GM21515 (cell line): ENCODE data around the gene FBLN2.
"Not testable (repeated sequence)": the region's sequence is repeated elsewhere in the genome, so short reads cannot be mapped to it uniquely, and the experiment has no call there.

Experiments used
- ATAC-seq: cut with Tn5 transposase; IDR thresholded peaks from one replicate; pipeline ENCODE4 v1.9.1; 2021; ENCODE audit not compliant: unreplicated experiment

Gene FBLN2

DNA sequence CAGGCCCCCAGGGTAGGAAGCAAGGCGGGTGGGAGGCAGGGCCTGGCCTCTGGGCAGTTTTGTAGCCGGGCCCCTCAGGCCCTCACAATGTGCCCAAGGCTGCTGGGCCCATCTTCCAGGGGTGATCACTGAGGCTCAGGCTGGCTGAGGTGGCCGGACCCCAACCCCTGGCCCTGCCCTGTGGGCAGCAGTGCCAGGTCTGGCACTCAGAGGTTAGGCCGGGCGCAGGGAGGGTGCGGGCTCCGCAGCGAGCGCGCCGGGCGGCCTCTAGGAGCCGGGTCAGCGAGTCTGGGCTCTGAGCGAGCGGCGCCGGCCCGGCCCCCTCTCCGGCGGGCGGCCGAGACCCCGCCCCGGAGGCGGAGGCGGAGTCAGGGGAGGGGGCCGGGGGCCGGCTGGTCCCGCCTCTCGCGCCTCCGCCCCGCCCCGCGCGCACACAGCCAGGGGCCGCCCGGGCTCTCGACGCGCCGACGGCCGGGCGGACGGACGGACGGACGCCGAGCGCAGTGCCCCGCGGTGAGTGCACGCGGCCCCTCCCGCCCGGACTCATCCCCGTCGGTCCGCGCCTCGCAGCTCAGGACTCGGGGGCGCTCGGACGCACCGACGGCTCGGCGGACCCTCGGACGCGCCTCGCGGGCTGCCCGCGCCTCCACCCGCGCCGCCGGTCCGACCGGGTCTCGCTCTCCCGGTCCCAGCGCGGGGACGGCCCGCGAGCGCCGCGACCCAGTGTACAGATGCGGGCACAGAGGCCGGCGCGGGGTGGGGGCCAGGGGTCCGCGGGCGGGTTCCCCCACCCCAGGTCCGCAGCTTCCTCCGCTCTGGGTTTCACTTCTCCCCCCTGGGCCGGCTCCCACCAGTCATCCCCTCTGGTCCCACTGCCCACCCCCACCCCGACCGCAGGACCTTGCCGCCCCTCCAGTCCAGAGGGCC lies at the start of gene FBLN2:
Gene FBLN2 (plus strand): TSS at position 430 of the 927 bp plus-strand sequence. CDS start 21,231 bp downstream, outside the sequence.
- no peak for ATAC-seq

DNA sequence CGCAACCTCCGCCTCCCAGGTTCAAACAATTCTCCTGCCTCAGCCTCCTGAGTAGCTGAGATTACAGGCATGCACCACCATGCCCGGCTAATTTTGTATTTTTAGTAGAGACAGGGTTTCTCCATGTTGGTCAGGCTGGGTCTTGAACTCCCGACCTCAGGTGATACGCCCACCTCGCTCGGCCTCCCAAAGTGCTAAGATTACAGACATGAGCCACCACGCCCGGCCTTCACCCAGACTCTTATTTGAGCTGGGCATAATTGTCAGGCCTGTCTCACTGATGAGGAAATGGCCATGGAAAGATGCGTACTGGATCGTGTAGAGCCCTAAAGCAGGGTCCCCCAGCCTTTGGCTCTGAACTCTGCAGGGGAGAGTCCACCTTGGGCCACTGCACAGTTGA lies 49.7 kb upstream of the FBLN2 start:
- not testable (repeated sequence) for ATAC-seq

GRCh38 chr3:13500133-13500885 lies 48.6 kb upstream of the FBLN2 start:
- no peak for ATAC-seq

DNA sequence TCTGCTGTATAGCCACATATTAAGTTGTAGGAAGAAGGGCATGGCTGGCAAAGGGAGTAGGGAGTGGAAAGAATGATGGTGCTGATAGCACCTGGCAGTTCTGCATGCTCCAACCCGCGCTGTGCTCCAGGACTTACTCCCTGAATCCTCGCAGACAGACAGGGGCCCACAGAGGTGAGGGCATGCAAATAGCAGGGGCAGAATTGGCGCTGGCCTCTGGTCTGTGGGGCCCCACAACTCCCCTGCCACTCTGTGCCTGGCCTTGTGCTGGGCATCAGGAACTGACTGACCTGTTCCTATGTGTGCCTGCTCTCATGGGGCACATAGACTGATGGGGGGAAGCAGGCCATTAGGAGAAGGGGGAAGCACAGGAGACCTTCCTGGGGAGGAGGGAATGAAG lies 47.9 kb upstream of the FBLN2 start:
- no peak for ATAC-seq

DNA sequence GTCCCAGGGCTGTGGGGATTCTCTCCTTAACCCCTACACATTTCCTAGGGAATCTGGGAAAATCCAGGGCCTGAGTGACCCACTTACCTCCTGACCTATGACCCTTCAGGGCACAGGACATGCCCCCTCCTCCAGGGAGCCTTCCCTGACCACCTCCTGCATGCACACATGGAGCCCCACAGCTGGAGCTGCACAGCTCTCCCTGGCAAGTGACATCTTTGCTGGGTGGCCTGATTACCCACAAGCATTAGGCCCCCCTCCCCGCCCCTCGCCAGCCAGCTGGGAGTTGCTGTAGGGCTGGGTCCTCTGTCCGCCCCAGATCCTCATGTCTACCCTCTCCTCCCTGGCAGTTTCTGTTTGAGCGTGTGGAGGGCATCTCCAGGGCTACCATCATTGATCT lies 47.4 kb upstream of the FBLN2 start:
- no peak for ATAC-seq

- ATAC-seq, result no peak
Measured at GRCh38 chr3:13501958-13502790, 46.8 kb upstream of the FBLN2 start.

DNA sequence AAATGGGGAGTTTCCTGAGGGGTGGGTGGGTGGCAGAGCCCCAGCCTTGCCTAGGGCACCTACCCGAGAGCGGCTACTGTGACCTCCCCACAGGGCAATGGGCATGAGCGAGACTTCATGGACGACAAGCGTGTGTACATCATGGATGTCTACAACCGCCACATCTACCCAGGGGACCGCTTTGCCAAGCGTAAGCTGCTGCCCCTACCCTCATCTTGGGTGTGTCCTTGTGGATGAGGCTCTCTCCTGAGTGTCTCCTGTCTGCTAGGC lies 46.2 kb upstream of the FBLN2 start:
- no peak for ATAC-seq

- ATAC-seq, result no peak
Measured at GRCh38 chr3:13504161-13504831, 44.6 kb upstream of the FBLN2 start.

DNA sequence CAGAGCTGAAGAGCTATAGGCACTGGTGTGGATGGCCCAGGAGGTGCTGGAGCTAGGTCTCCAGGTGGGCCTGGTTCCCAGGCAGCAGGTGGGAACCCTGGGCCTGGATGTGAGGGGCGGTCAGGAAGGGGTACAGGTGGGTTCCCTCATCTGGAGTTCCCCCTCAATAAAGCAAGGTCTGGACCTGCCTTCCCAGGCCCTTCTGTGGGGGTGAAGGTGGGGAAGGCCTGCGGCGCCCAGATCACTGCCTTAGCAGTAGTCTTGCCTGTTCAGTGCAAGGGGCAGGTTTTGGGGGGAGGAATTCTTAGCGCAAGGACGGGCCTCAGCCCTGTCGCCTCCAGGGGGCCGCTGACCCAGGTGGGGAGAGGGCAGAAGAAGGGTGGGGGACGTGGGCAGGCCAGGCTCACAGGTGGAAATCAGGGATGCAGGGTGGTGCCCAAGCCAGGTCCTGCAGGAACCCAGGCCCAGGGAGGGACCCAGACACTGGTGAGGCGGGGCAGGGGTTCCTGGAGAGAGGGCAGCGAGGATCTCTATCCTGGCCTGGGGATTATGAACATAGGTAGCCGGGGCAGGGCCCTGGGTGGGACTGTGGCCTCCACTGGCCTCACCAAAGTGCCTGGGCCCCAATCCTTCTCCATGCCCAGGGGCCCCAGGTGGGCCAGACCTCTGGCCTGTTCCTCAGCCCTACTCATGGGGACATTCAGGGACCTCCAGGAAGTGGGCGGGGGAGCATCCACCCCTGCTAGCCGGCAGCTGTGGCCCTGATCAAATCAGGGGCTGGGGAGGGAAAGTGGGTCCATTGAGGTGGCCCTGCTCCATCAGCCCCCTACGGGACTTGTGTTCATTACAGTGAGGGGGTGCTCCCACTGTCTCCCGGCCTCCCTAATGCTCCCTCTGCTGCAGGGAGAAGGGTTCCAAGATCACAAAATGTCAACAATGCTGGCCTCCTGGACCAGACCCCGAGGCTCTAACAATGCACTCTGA lies 43.5 kb upstream of the FBLN2 start:
- ATAC-seq, result no peak

DNA sequence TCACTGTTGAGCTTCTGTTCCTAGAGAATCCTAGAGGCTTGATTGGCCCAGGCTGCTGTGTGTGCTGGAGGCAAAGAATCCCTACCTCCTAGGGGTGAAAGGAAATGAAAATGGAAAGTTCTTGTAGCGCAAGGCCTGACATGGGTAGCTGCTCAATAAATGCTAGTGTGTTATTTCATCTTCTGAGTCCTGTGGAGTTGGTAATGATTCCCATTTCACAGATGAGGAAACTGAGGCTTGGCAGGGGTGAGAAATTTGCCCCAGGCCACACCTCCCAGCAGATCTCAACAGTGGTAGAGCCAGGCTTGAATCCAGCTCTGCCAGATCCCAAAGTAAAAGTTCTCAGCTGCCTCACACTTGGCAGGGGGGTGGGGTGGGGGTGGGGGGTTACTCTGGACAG lies 42.7 kb upstream of the FBLN2 start:
- no peak for ATAC-seq

DNA sequence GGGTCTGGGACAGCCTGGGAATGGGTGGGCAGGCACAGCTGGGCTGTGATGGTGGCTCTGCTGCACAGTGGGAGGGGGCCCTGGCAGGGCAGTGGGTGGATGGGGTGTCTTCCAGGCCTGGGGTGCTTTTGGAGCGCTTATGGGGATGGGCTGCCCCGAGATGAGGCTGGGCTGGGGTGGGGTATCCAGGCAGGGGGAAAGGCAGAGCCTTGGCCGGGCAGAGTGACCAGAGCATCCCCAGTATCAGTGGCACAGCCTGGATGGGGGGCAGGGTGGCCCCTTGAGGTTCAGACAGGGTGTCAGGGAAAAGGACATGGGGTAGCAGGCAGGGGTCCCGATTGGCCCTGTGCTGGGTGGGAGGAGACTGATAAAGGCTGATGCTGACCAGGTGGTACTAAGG lies 42.2 kb upstream of the FBLN2 start:
- no peak for ATAC-seq

DNA sequence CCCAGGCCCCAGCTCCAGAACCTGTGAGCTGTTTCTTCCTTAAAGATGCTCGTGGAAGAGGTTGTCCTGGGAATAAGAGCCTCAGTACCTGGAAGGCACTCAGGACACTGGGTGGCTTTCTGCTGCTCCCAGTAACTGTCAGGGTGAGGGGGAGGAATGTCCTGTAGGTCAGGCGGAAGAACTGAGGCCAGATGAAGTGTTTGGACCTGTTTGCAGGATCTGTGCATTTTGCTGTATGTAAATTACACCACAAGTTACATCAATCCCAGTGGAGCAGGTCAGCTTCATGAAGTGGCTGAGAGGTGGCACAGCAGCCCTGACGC lies 41.7 kb upstream of the FBLN2 start:
- no peak for ATAC-seq

DNA sequence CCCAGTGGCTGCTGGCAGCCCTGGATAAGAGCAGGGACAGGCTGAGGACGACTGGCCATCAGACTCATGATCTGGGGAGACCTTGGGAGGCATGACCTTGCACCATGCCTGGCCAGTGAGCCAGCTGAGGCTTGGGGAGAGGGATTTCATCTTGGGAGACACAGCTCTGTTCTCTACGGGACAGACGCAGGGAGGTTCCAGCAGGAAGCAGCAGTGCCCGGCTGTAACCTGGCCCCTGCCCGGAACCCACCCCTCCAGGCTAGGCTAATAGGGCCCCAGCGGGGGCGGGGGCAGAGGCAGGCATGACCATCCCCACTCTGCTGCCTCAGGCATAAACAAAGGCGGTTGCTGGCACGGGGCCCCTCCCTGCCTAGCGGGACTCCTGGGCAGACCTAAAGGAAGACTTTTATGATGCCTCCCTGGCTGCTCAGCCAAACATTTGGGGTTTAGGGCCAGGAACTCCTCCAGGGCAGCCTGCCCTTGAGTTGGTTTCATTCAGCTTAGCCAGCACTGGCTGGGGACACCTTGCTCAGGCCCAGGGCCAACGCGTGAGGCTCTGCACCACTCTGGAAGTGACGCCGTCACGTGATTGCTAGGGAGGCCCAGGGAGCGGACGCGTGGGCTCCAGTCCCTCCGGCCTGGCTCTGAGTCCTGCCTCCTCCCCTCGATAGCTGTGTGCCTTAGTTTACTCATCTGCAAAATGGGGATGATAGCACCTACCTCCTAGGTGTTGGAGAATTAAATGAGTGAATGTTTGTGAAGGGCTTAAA lies 41.2 kb upstream of the FBLN2 start:
- no peak for ATAC-seq

DNA sequence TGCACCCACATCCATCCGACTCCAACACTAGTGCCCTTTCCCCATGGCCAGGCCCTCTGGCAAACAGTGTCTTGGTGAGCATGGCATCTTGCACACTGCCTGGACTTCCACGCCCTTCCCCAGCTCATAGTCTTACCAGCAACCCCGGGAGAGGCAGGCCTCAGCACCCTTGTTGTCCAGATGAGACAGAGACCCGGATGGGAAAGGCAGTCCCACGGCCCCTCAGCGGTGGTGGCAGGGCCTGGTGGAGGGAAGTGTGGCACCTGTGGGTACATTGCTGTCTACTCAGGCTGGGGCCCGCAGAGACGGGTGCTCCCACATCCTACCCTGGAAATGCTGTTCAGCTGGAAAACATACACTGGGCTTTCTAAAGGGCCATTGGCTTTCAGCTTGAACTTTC lies 40.4 kb upstream of the FBLN2 start:
- ATAC-seq, result no peak

GRCh38 chr3:13509059-13509815 lies 39.7 kb upstream of the FBLN2 start:
- no peak for ATAC-seq

DNA sequence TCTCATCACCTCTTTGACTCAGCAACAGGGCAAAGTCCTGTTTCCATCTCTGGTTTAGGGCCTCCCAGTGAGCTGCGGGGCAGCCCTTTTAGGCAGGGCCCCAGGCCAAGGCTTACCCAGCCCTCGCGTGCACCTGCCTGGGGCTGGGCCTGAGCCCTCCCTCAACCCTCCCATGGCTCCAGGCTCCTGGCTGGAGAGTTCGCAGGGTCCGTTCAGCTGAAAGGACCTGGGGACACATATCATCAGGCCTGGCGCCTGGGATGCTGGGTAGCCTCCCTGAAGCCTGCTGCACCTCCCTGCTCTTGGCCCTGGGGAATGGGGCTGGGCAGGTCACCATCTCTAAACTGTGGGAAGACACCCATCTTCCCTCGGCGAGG lies 39.1 kb upstream of the FBLN2 start:
- no peak for ATAC-seq

- ATAC-seq, result no peak
Measured at GRCh38 chr3:13512451-13512850, 36.5 kb upstream of the FBLN2 start.

DNA sequence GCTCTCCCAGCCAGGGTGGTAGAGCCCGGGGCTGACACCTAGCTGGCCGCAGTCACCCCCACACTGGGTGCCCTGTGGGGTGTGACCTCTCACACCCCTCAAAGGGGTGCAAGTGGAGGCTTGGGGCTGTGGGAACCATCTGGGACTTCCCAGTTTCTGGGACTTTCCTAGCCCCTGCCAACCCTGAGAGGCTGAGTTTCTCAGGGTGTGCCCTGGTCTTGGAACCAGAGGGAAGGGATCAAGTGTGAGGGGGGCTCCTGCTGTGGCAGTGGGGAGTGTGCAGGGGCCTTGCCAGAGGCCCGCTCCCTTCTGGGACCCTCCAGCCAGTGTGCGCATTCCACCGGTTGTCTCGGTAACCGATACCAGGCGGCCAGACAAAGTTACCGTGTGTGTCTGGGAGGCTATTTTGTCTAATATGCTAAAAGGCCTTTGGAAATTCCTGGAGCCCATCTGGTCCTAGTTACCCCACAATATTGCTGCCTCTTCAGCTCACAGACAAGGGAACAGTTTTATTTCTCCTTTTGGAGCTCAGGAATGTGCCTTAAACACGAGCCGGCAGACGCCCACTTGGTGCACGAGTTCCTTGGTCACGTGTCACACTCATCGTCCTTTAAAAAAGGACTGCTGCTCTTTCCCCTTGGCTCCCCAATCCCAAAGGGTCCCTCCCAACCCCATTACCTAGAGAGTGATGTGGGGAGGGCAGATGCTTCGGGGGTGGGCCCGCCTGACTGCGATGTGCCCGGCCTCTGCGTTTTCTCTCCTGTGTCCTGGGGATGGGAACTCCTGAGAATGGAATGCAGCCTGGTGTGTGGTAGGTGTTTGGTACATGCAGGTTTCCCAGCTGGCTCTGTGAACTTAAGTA lies 35.6 kb upstream of the FBLN2 start:
- ATAC-seq, result no peak
